HG03457 (cell line): ENCODE data around the gene PERCC1.

Experiments used
- ATAC-seq: cut with Tn5 transposase; IDR thresholded peaks from one replicate; pipeline ENCODE4 v1.9.1; 2021; ENCODE audit warnings: moderate number of reproducible peaks; ENCODE audit not compliant: unreplicated experiment

The PERCC1 gene

DNA sequence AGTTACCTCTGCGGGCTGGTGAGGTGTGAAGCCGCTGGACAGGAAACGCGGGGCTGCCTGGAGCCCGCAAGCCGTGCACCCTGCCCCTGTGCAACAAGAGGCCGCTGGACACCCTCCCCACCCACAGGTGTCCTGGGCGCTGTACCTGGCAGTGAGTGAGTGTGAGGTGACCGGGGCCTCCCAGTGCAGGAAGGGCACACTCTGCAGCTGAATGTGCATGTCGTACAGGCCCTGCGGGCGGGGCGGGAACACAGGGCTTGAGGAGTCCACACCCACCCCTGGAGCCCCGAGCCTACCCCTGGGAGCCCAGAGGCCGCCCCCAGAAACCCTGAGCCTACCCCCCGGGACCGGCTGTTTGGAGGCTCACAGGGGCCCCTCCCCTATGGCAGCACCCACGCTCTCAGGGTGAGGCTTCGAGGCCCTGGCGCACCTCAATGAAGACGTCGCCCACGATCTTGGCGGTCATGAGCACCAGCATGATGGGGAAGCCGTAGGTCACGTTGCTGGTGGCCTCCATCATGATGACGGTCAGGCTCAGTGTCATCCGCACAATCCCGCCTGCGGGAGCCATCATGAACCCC lies 17.7 kb downstream of the PERCC1 start:
- ATAC-seq = no peak

DNA sequence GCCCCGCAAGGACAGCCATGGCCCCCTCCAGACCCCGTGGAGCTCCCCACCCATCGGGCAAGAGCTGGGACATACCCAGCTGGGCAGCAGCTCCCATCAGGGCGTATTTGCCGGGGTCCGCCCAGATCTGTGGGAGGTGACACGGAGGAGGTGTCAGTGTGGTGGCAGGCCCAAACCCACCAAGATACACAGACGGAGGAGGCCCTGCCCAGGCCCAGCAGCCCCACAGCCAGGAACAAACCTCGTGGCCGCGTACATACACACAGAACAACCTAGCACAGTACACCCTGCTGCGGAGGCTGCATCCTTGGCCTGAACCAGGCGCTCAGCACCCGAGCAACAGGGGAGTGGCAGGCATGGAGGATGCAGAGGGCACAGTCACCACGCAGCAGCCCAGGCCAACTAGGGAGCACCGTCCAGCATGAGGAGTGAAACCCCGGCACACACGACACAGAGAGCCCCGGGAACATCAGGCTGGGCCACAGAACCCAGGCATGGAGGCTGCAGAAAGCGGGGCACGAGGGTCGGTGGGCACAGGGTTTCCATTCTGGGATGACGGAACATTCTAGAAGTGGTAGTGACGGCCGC lies 18.4 kb downstream of the PERCC1 start:
- no peak for ATAC-seq

GRCh38 chr16:1450218-1450617 lies 19.3 kb downstream of the PERCC1 start:
- ATAC-seq = no peak

- no peak for ATAC-seq
Measured at GRCh38 chr16:1450841-1451240, 20.0 kb downstream of the PERCC1 start.

GRCh38 chr16:1451702-1452392 lies 21.0 kb downstream of the PERCC1 start:
- no peak for ATAC-seq

GRCh38 chr16:1452530-1452929 lies 21.7 kb downstream of the PERCC1 start:
- no peak for ATAC-seq

GRCh38 chr16:1453316-1453715 lies 22.4 kb downstream of the PERCC1 start:
- no peak for ATAC-seq

DNA sequence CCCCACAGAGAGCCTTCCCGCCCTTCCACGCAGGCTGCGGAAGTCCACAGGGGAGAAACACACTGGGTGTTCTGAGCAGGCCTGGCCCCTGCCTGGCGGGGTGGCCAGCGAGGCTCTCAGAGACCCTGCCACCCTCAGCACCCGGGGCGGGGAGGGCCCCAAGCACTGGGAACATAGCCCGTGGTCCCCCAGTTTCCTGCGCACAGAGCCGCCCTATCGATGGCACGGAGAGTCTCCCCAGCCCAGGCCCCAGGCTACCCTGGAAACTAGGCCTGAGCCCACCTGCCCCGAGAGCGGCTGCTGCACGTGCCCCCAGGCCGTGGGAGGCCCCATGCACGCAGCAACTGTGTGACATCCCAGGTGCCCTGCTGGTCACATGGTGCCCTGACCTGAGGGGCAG lies 23.7 kb downstream of the PERCC1 start:
- no peak for ATAC-seq

DNA sequence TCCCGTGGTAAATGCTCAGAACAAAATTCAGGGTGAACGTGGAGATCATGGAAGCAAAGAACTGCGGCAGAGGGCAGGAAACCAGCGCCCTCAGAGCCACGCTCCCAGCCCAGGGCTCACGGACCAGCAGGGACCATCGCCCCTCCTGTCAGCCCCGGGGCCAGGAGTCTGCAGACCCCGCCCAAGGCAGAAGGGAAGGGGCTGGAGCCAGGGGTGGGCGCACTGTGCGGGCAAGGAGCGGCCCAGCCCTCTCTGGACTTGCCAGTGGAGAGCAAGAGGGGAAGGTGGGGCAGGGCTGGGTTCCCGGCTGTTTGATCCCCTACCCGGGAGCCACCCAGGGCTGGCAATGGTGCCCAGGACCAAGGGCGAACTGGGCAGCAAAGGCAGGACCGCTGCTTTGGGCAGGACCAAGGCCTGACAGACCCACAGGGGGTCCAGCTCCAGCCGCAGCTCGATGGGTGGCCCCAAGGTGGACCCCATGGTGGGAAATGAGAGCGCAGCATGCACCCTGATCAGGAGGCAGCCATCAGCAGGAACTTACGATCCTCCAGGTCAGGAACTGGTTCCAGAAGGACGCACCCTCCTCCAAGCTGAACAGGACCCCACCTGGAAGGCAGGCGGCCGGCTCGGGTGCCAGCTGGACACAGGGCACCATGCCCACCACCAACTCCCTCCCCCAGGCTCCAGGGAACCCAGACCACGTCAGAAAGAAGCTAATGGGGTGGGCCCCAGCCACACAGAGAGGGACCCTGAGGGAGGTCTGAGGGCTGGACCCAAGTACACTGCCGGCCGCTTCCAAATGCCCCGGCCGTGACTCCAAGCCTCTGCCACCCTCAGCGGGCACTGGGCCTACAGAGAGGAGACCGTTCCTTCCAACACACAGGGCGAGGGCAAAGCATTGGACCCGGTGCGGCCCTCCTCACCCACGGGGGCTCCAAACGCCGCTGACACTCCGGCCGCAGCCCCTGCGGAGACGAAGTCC lies 24.6 kb downstream of the PERCC1 start:
- ATAC-seq = no peak

DNA sequence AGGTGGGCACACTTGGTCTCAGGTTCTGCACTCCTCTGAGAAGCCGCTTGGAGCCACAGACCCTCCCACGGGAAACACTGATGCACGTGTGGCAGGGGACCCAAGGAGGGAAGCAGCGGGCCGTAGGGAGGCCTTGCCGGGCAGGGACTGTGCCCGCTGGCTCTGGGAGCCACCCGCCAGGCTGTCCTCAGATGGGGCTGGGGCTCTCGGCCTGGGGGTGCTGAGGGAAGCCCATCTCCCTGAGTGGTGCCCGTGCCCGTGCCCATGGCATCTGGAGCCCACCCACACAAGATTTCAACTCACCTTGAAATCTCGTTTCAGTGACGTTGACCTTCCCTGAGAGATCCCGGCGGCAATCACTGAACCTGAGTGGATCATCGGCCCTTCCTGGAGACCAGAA lies 26.1 kb downstream of the PERCC1 start:
- ATAC-seq = no peak

DNA sequence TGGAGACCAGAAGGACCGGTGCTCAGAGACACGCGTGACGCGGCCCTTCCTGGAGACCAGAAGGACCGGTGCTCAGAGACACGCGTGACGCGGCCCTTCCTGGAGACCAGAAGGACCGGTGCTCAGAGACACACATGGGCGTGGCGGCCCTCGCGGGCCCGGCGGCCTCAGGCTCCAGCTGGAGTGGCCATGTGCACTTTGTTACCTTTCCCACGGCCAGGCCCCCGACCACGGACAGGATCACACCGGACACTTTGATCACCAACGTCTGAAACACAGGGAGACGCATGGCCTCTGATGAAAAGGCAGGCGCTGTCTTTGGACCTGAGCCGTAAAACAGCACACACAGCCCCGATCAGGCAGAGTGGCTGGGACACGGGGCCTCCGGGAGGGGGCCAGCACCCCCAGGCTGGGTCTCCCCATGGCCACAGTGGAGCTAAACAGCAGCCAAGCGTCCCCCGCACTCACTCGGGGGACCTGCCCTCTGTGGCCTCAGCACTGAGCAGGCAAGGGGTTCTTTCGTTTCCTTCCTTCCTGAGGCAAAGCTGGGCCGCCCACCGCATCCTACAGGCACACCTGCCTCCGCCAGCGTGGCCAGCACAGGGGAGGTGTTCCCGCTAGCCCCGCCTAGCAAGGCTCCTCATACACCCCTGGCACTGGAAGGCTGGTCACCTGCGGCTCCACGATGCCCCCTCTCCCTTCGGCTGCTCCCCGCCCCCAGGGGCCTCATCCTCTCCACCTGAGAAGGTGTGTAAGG lies 26.8 kb downstream of the PERCC1 start:
- no peak for ATAC-seq

DNA sequence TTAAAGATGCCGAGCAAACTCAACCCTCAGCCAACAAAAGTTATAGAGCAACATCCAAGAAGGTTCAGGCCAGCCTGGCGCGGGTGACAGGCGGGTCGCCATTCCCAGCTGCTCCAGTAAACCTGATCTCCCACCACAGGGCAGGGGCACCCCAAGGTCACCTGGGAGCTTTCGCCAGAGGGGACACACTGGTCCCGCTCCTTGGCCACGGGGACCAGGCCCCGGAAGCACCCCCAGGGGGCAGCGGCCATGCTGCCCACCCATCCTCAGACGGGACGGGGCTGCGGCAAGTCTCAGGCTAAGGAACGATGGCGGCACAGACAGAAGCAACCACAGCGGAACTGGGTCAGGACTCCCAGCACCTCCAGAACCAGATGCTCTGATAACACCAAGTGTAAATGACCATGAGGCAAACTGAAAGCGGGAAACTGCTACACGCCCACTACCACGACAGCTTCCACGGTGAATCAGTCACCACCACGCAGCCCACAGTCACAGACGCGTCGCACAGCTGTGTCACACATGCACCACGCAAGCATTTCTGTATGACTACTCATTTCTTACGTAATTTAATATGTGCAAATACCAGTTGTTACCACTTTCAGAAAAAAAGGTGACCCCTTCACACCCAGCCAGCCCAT lies 27.6 kb downstream of the PERCC1 start:
- no peak for ATAC-seq

DNA sequence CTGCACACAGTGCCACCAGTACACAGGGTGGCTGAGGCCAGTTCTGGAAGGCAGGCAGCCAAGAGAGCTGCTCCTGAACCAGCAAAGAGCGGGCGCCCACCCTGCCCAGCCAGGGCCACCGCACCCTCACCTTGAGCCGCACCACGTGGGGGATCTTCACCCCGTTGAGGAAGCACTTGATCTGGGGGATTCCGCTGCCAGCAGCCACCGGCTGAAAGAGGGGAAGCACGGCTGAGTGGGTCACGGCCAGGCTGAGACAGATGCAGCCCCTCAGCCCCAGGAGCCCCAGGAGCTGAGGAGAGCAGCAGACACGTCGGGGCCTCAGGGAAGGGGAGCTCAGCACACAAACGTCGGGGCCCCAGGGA lies 28.1 kb downstream of the PERCC1 start:
- no peak for ATAC-seq

DNA sequence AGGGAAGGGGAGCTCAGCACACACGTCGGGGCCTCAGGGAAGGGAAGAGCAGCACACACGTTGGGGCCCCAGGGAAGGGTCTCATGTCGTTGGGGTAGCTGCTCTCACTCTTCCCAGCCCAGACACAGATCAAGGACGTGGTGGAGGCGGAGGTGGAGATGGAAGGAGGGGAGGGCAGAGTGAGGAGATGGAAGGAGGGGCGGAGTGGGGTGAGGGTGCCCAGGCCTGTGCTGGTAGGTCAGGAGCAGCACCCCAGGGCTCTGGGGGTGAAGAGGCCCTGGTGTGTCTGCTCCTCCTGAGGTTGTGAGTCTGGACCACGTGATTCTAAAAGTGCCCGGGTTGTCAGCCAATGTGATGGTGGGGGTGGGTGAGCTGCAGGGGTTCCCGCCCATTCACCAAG lies 29.1 kb downstream of the PERCC1 start:
- no peak for ATAC-seq

- ATAC-seq = no peak
Measured at GRCh38 chr16:1460602-1461138, 29.8 kb downstream of the PERCC1 start.

GRCh38 chr16:1461146-1461545 lies 30.3 kb downstream of the PERCC1 start:
- no peak for ATAC-seq

DNA sequence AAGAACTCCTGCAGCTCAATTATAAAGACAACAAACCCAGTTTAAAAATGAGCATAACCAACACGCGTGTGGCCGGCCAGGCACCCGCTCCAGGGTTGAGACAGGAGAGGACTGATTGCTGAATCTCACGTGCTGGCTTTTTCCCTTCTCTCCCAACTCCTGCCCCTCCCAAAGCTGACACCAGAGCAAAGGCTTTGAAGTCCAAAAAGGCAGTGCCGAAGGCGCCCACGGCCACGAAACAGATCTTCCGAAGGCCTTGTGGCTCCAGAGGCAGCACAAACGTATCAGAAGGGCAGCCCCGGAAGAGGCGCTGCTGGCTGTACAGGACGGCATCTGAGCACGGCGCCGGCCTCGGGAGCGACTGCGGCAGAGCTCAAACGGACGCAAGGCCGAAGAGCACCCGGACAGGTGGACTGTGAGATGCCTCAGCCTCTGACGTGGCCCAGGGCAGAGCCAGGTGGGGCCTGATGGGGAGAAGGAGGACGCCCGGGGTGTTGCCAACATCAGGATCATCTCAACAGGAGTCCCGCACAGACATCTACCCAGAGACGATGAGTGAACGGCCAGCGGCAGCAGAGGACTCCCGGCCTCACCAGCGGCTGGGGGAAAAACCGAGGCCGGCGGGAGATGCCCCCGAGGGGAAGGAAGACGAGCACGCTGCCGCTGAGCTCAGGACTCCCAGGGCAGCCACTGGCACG lies 33.5 kb downstream of the PERCC1 start:
- ATAC-seq = no peak

DNA sequence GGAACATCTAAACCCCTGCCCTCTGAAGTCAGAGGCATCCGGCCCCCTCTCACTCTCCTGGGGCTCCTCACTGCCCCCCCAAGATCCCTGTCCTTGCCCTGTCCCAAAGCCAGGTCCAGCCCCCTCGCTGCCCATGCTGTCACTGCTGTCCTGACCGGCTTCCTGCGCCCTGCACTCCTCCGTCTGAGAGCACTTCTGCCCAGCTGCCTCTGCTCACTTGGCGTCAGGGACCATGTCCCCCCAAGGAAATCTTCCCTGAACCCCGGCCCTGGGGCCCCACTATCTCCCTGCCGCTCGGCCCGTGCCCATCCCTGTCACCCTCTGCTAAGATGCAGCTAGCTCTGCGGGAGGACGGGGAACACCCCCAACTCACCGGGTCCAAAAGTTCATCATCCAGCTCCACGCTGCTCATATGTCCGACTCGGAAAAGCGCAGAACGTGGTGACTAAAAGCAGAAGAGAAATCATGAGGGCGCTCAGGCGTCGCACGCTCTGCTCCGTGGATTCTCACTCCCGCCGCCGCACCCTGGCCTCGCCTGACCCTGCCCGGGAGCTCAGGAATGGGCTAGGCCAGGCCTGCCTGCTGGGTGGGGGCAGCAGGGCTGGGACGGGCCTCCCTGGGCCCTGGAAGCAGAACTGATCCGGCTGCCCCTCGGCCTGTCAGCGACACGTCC lies 34.2 kb downstream of the PERCC1 start:
- no peak for ATAC-seq

- no peak for ATAC-seq
Measured at GRCh38 chr16:1465567-1465915, 34.7 kb downstream of the PERCC1 start.
